GM23338 (cell line): ENCODE data around the gene GRK4. TPM values are rescaled to one million over a fixed set of nuclear protein-coding genes. Genes with fewer than 3 reads are reported as not detected.
A peak's percentile ranks its signal among the peaks of the same experiment; 100 is the strongest.

ENCODE experiments used
- ATAC-seq: fragments of 200-7000 bp; cut with Tn5 transposase; 3 replicates; pipeline ENCODE4 v1.9.1; 2020
- DNase-seq: peaks from one replicate; pipeline ENCODE4 v3.0.0-alpha.2; 2015; ENCODE audit warnings: low spot score
- H2AFZ ChIP-seq: fragments of 200-600 bp; sonication (generic); 2 replicates; pipeline ENCODE4 v1.8.0; 2016; ENCODE audit warnings: antibody characterized with exemption, mild to moderate bottlenecking, moderate library complexity
- H3F3A ChIP-seq: fragments of 200-600 bp; sonication (generic); replicated peaks from 2 replicates; pipeline ENCODE4 v1.8.0; 2017; ENCODE audit warnings: antibody characterized with exemption, mixed run types, low read depth
- H3K27ac ChIP-seq: fragments of 200-600 bp; sonication (generic); 2 replicates; pipeline ENCODE4 v1.6.1; 2016; ENCODE audit warnings: low read depth
- H3K27me3 ChIP-seq: fragments of 200-600 bp; sonication (generic); 2 replicates; pipeline ENCODE4 v1.8.0; 2016; ENCODE audit warnings: mild to moderate bottlenecking, mixed run types, moderate library complexity; ENCODE audit not compliant: insufficient read depth
- H3K36me3 ChIP-seq: fragments of 200-600 bp; sonication (generic); 2 replicates; pipeline ENCODE4 v1.8.0; 2016; ENCODE audit warnings: mild to moderate bottlenecking; ENCODE audit not compliant: insufficient read depth
- H3K4me1 ChIP-seq: fragments of 200-600 bp; sonication (generic); 2 replicates; pipeline ENCODE4 v1.8.0; 2016; ENCODE audit warnings: mild to moderate bottlenecking, moderate library complexity; ENCODE audit not compliant: insufficient read depth
- H3K4me2 ChIP-seq: fragments of 200-600 bp; sonication (generic); 2 replicates; pipeline ENCODE4 v1.7.1; 2017; ENCODE audit warnings: mixed run types
- H3K4me3 ChIP-seq: fragments of 200-600 bp; sonication (generic); 2 replicates; pipeline ENCODE4 v1.6.1; 2016; ENCODE audit warnings: mixed run types
- H3K79me2 ChIP-seq: fragments of 200-600 bp; sonication (generic); replicated peaks from 2 replicates; pipeline ENCODE4 v1.8.0; 2017; ENCODE audit warnings: mild to moderate bottlenecking; ENCODE audit not compliant: insufficient read depth
- H3K9me2 ChIP-seq: fragments of 200-600 bp; sonication (generic); 2 replicates; pipeline ENCODE4 v1.8.0; 2017; ENCODE audit not compliant: insufficient read depth
- H4K20me1 ChIP-seq: fragments of 200-600 bp; sonication (generic); replicated peaks from 2 replicates; pipeline ENCODE4 v1.8.0; 2017; ENCODE audit warnings: mild to moderate bottlenecking; ENCODE audit not compliant: insufficient read depth
- H3K27ac Mint-ChIP-seq: 2 replicates; pipeline ENCODE4 v1.8.0; 2020; ENCODE audit warnings: inconsistent platforms, mild to moderate bottlenecking, moderate library complexity, mixed read lengths
- H3K27me3 Mint-ChIP-seq: 3 replicates; pipeline ENCODE4 v1.8.0; 2022; ENCODE audit warnings: low read depth, mild to moderate bottlenecking, moderate library complexity, mixed read lengths, inconsistent platforms; ENCODE audit not compliant: insufficient read depth, poor library complexity
- H3K36me3 Mint-ChIP-seq: 3 replicates; pipeline ENCODE4 v1.8.0; 2021; ENCODE audit warnings: low read depth, mild to moderate bottlenecking, inconsistent platforms, moderate library complexity, mixed read lengths
- H3K4me1 Mint-ChIP-seq: 3 replicates; pipeline ENCODE4 v1.8.0; 2020; ENCODE audit warnings: mild to moderate bottlenecking, inconsistent platforms, mixed read lengths
- H3K4me3 Mint-ChIP-seq: 3 replicates; pipeline ENCODE4 v1.8.0; 2021; ENCODE audit warnings: moderate library complexity, mild to moderate bottlenecking, inconsistent platforms, mixed read lengths
- H3K9me3 Mint-ChIP-seq: 3 replicates; pipeline ENCODE4 v1.8.0; 2020; ENCODE audit warnings: moderate library complexity, mild to moderate bottlenecking, inconsistent platforms, mixed read lengths
- CREB1 ChIP-seq: fragments of 250-450 bp; sonication (Bioruptor Pico); IDR thresholded peaks from 2 replicates; pipeline ENCODE4 v1.5.0; 2020; ENCODE audit warnings: low read depth, mild to moderate bottlenecking, moderate library complexity
- CTCF ChIP-seq, 2 experiments: fragments of 200-600 bp in 1 of 2; sonication (generic) in 1 of 2; conservative IDR thresholded peaks; 2 replicates each; pipeline versions ENCODE4 v1.5.1 to v1.6.1; 2016 to 2017; ENCODE audit warnings: antibody characterized with exemption in 2 of 2, low read depth in 2 of 2, mild to moderate bottlenecking in 2 of 2, moderate library complexity in 1 of 2
- EZH2 ChIP-seq: fragments of 200-600 bp; sonication (generic); IDR thresholded peaks from one replicate; pipeline ENCODE4 v1.8.0; 2017; ENCODE audit warnings: antibody characterized with exemption, mild to moderate bottlenecking, low read depth; ENCODE audit not compliant: unreplicated experiment
- EZH2phosphoT487 ChIP-seq: fragments of 200-600 bp; sonication (generic); IDR thresholded peaks from one replicate; pipeline ENCODE4 v1.8.1; 2018; ENCODE audit warnings: antibody characterized with exemption; ENCODE audit not compliant: unreplicated experiment
- JUNB ChIP-seq: IDR thresholded peaks from one replicate; pipeline ENCODE4 v1.6.1; 2016; ENCODE audit warnings: antibody characterized with exemption; ENCODE audit not compliant: unreplicated experiment
- NANOG ChIP-seq: IDR thresholded peaks from 2 replicates; pipeline ENCODE4 v1.6.1; 2016; ENCODE audit warnings: antibody characterized with exemption, borderline replicate concordance
- POLR2AphosphoS5 ChIP-seq: IDR thresholded peaks from 2 replicates; pipeline ENCODE4 v1.6.1; 2016; ENCODE audit warnings: antibody characterized with exemption, low read depth
- STAT1 ChIP-seq: IDR thresholded peaks from one replicate; pipeline ENCODE4 v1.6.1; 2016; ENCODE audit warnings: antibody characterized with exemption; ENCODE audit not compliant: unreplicated experiment
- ZNF114 ChIP-seq: fragments of 250-450 bp; sonication (Bioruptor Pico); IDR thresholded peaks from 2 replicates; pipeline ENCODE4 v1.5.0; 2020; ENCODE audit warnings: mild to moderate bottlenecking, moderate library complexity
- ZNF331 ChIP-seq: fragments of 250-450 bp; sonication (Bioruptor Pico); IDR thresholded peaks from 2 replicates; pipeline ENCODE4 v1.5.0; 2020; ENCODE audit warnings: low read depth, mild to moderate bottlenecking, moderate library complexity
- polyA plus RNA-seq: library from polyadenylated mRNA; unstranded; fragments of >200 nt; fragmentation: Nextera tagmentation; extraction: Ambion mirVana; gene quantifications from 2 replicates; pipeline ENCODE4 v1.2.1, GENCODE V29; 2016
- total RNA-seq: library from RNA; depleted of rRNA; stranded (reverse); fragments of >200 nt; shearing (Covaris generic); gene quantifications from 2 replicates; pipeline ENCODE4 v1.2.3, GENCODE V29; 2014
- TF ChIP-seq, protein P1 (sequence below): IDR thresholded peaks from one replicate; pipeline ENCODE4 v1.6.1; 2018; ENCODE audit warnings: antibody characterized with exemption; ENCODE audit not compliant: unreplicated experiment
- TF ChIP-seq, protein P2 (sequence below): IDR thresholded peaks from 2 replicates; pipeline ENCODE4 v1.6.1; 2016; ENCODE audit warnings: antibody characterized with exemption

GRK4 gene
- total and polyA plus RNA-seq, 2 experiments from 2014 or later: 1.3 to 1.4 TPM

GRCh38 chr4:2923668-2924173 lies 39.6 kb upstream of the GRK4 start:
- Histone ChIP-seq H3K4me1 (peaks cover 23% of the 10 kb centered on the region), H3K27me3 (no peaks in the 10 kb centered on the region), H3K79me2 (peaks cover 30% of the 10 kb centered on the region), H3F3A (no peaks in the 10 kb centered on the region), H4K20me1 (no peaks in the 10 kb centered on the region; the same call in 1 of the 2 replicates), H2AFZ (no peak overlapping the region), H3K9me2 (no peaks in the 10 kb centered on the region), H3K36me3 (no peaks in the 10 kb centered on the region; the same call in 1 of the 2 replicates), H3K4me3 (no peak overlapping the region), H3K27ac (peak overlapping the region; percentile 94), H3K4me2 (peak overlapping the region; percentile 55)
- no peak; the same call in 2 of the 3 replicates for ATAC-seq
- H3K4me1 Mint-ChIP-seq: peaks cover 29% of the 10 kb centered on the region
- DNase-seq: no peak
- peaks cover 90% of the 10 kb centered on the region for H3K36me3 Mint-ChIP-seq
- peaks cover 7% of the 10 kb centered on the region for H3K27me3 Mint-ChIP-seq
- peak overlapping the region; percentile 53 for H3K27ac Mint-ChIP-seq
- no peak overlapping the region; the same call in 2 of the 3 replicates for H3K4me3 Mint-ChIP-seq
- peaks cover 45% of the 10 kb centered on the region for H3K9me3 Mint-ChIP-seq
- TF ChIP-seq ZNF114: no peak
- TF ChIP-seq EZH2phosphoT487: no peak
- TF ChIP-seq NANOG: no peak
- no peak for TF ChIP-seq STAT1
- TF ChIP-seq POLR2AphosphoS5: no peak

GRCh38 chr4:2924286-2924685 lies 39.1 kb upstream of the GRK4 start:
- H3K27ac Mint-ChIP-seq: no peak overlapping the region
- H3K4me1 Mint-ChIP-seq: peaks cover 29% of the 10 kb centered on the region

DNA sequence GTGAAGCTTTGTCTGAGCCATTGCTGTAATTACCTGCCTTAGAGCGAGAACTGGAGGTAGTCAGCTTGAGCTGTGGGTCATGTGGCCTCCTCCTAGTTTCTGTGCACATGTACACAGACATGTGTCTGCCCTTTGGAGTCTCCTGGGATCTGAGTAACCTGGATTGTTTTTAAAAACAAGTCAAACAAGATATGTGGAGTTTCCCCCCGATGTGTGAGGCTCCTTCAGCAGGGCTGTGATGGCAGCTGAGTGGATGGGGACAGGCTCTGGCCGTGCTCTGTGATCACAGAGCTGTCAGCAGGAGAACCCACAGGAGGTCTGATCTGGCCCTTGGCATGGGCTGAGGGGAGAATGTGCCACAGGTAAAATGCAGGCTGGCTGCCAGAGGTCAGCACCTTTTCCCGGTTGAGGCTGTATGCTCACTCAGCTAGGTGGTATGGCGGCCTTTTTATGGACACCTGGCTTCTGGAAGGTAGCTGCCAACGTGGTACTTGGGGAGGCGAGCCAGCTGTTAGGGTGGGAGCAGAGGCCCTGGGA lies 38.5 kb upstream of the GRK4 start:
- H3K27me3 ChIP-seq: no peaks in the 10 kb centered on the region
- H3K36me3 ChIP-seq: no peaks in the 10 kb centered on the region; the same call in 1 of the 2 replicates
- peaks cover 13% of the 10 kb centered on the region for H3K27me3 Mint-ChIP-seq
- peaks cover 89% of the 10 kb centered on the region for H3K36me3 Mint-ChIP-seq
- peaks cover 29% of the 10 kb centered on the region for H3K4me1 Mint-ChIP-seq
- no peak for DNase-seq
- H3K4me3 Mint-ChIP-seq: no peak overlapping the region
- no peak overlapping the region for H2AFZ ChIP-seq
- H3K27ac Mint-ChIP-seq: peak overlapping the region; percentile 40; the same call in 1 of the 2 replicates
- no peak for ATAC-seq
- H3K9me3 Mint-ChIP-seq: peaks cover 36% of the 10 kb centered on the region
- H3K4me1 ChIP-seq: peaks cover 23% of the 10 kb centered on the region
- 0 out of 2 replicates have a peak, but pooled peaks cover 6% of the 10 kb centered on the region for H3F3A ChIP-seq
- no peak overlapping the region for H3K4me3 ChIP-seq
- no peaks in the 10 kb centered on the region for H3K9me2 ChIP-seq
- H3K4me2 ChIP-seq: no peak overlapping the region
- peaks cover 20% of the 10 kb centered on the region for H3K79me2 ChIP-seq
- peaks cover under 1% of the 10 kb centered on the region; the same call in 1 of the 2 replicates for H4K20me1 ChIP-seq
- H3K27ac ChIP-seq: 0 out of 2 replicates have a peak overlapping the region, but pooled peaks have one; percentile 69
- TF ChIP-seq EZH2phosphoT487: no peak
- TF ChIP-seq ZNF114: no peak
- TF ChIP-seq ZNF331 (CRISPR knock-in tag): no peak
- TF ChIP-seq, protein P1, sequence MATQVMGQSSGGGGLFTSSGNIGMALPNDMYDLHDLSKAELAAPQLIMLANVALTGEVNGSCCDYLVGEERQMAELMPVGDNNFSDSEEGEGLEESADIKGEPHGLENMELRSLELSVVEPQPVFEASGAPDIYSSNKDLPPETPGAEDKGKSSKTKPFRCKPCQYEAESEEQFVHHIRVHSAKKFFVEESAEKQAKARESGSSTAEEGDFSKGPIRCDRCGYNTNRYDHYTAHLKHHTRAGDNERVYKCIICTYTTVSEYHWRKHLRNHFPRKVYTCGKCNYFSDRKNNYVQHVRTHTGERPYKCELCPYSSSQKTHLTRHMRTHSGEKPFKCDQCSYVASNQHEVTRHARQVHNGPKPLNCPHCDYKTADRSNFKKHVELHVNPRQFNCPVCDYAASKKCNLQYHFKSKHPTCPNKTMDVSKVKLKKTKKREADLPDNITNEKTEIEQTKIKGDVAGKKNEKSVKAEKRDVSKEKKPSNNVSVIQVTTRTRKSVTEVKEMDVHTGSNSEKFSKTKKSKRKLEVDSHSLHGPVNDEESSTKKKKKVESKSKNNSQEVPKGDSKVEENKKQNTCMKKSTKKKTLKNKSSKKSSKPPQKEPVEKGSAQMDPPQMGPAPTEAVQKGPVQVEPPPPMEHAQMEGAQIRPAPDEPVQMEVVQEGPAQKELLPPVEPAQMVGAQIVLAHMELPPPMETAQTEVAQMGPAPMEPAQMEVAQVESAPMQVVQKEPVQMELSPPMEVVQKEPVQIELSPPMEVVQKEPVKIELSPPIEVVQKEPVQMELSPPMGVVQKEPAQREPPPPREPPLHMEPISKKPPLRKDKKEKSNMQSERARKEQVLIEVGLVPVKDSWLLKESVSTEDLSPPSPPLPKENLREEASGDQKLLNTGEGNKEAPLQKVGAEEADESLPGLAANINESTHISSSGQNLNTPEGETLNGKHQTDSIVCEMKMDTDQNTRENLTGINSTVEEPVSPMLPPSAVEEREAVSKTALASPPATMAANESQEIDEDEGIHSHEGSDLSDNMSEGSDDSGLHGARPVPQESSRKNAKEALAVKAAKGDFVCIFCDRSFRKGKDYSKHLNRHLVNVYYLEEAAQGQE: no peak
- no peak for TF ChIP-seq CTCF (conservative IDR thresholded peaks at IDR 0.05; ENCODE audit: low read depth in 2 of 2)
- no peak for TF ChIP-seq JUNB
- no peak for TF ChIP-seq CREB1 (CRISPR knock-in tag)
- no peak for TF ChIP-seq POLR2AphosphoS5
- TF ChIP-seq STAT1: no peak
- TF ChIP-seq, protein P2, sequence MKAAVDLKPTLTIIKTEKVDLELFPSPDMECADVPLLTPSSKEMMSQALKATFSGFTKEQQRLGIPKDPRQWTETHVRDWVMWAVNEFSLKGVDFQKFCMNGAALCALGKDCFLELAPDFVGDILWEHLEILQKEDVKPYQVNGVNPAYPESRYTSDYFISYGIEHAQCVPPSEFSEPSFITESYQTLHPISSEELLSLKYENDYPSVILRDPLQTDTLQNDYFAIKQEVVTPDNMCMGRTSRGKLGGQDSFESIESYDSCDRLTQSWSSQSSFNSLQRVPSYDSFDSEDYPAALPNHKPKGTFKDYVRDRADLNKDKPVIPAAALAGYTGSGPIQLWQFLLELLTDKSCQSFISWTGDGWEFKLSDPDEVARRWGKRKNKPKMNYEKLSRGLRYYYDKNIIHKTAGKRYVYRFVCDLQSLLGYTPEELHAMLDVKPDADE: no peak
- no peak for TF ChIP-seq EZH2

More at GRCh38 chr4:2924286-2924685, 39.1 kb upstream of the GRK4 start:
- Histone ChIP-seq H3K27ac (peak overlapping the region; percentile 94; the same call in 1 of the 2 replicates), H3K27me3 (no peaks in the 10 kb centered on the region), H3K9me2 (no peaks in the 10 kb centered on the region), H3K79me2 (peaks cover 24% of the 10 kb centered on the region), H3F3A (0 out of 2 replicates have a peak, but pooled peaks cover 3% of the 10 kb centered on the region), H2AFZ (no peak overlapping the region), H3K36me3 (no peaks in the 10 kb centered on the region; the same call in 1 of the 2 replicates), H3K4me2 (peak overlapping the region; percentile 55; the same call in 1 of the 2 replicates), H3K4me1 (peaks cover 23% of the 10 kb centered on the region), H4K20me1 (no peaks in the 10 kb centered on the region; the same call in 1 of the 2 replicates), H3K4me3 (no peak overlapping the region)
- TF ChIP-seq EZH2phosphoT487 (no peak), ZNF114 (no peak)
- H3K27me3 Mint-ChIP-seq: peaks cover 13% of the 10 kb centered on the region
- ATAC-seq: no peak
- no peak for DNase-seq
- peaks cover 90% of the 10 kb centered on the region for H3K36me3 Mint-ChIP-seq
- no peak overlapping the region for H3K4me3 Mint-ChIP-seq
- peaks cover 42% of the 10 kb centered on the region for H3K9me3 Mint-ChIP-seq
